GM04504 (cell line): ENCODE data around the gene PDK1.

Experiments used
- DNase-seq: peaks from one replicate; pipeline ENCODE4 v3.0.0-alpha.2; 2012; ENCODE audit warnings: low read depth

PDK1 gene

DNA sequence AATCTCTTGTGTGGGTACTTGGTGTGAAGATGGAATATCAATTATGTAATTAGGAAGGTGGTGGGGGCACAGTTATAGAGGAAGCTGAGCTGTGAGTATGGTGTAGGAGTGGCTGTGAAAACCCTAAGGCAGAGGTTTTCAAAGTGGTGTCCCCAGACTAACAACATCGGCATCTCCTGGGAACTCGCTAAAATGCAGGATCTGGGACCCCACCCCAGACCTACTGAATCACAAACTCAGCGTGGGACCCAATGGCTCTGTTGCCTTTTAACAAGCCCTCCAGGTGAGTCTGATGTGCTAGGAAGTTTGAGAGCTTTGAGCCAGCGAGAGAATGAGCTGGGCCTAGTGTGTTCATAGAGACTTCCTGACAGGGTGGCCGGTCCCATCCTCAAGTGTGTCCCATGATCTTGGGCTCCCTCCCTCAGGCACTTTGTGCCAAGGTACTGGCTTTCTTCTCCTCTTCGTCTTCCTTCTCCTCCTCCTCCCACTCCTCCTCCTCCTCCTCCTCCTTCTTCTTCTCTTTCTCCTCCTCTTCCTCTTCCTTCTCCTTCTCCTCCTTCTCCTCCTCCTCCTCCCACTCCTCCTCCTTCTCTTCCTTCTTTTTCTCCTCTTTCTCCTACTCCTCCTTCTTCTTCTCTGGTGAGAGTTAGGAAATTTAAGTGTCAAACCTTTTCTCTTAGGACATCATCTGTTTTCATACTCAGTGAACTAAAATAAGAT, 86.6 kb downstream of the PDK1 start:
- no peak for DNase-seq

- DNase-seq = no peak
Measured at GRCh38 chr2:172643142-172643541, 87.3 kb downstream of the PDK1 start.

- DNase-seq = no peak
Measured at GRCh38 chr2:172647439-172647838, 91.5 kb downstream of the PDK1 start.

DNA sequence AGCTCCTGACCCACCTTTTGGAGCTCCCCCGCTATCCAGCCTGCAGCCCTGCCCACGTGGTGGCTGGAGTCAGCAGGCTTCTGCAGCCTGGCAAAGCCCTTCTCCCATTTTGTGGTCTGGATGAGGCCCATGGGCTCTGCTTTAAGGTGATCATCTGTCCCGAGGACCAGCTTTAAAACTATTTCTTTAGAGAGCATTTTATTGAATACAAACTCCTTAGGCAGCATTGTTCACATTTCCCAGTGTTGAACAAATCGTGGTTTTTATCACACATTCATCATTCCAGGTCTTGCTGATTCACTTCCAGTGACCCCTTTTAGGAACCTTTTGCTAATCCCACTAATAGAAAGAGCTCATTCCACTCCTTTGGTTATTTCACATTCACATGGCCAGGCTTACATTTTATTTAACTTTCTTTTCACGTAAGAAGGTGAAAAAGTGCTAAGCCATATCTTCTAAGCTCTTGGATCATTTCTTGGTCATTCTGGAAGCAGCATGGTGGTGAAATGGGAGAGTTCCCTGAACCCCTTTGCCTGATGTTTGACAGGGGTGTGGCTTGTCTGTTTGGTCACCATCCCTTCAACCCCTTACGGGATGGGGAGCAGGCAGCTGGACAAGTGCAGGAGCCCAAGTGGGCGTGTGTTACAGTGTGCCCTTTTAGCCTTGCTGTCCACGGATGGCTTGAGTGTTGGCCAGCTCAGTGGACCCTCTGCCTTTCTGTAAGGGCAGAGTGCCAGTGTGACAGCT, 99.4 kb downstream of the PDK1 start:
- DNase-seq = no peak

GRCh38 chr2:172655838-172656573, 100.1 kb downstream of the PDK1 start:
- DNase-seq = no peak
